Muscle layer of colon (tissue), 2 donors: Measurements from ENCODE around the gene ARL8B.

Experiments
- H3K27ac ChIP-seq: one replicate; pipeline ENCODE4 v1.7.0; 2013; ENCODE audit warnings: low read depth, mild to moderate bottlenecking, low read length, moderate library complexity
- H3K27me3 ChIP-seq, 2 donors: one replicate each; pipeline ENCODE4 v1.7.0; 2013; ENCODE audit warnings: low read length in 2 of 2, mild to moderate bottlenecking in 2 of 2; ENCODE audit not compliant: insufficient read depth in 2 of 2, control insufficient read depth in 1 of 2
- H3K36me3 ChIP-seq: one replicate; pipeline ENCODE4 v1.7.0; 2013; ENCODE audit warnings: mild to moderate bottlenecking, low read length; ENCODE audit not compliant: insufficient read depth
- H3K4me1 ChIP-seq: one replicate; pipeline ENCODE4 v1.7.0; 2013; ENCODE audit warnings: mild to moderate bottlenecking, low read length; ENCODE audit not compliant: insufficient read depth
- H3K4me3 ChIP-seq, 2 donors: one replicate each; pipeline ENCODE4 v1.7.0; 2013; ENCODE audit warnings: low read length in 2 of 2, low read depth in 1 of 2, mild to moderate bottlenecking in 1 of 2, moderate library complexity in 1 of 2
- H3K9ac ChIP-seq: one replicate; pipeline ENCODE4 v1.7.0; 2013; ENCODE audit warnings: low read length
- H3K9me3 ChIP-seq: one replicate; pipeline ENCODE4 v1.7.0; 2013; ENCODE audit warnings: mild to moderate bottlenecking, low read length
- donor health status: abdominal sarcoma.
- donor health status: Adenocarcinoma of cecum.

The ARL8B gene

GRCh38 chr3:5201536-5201935, 79.4 kb downstream of the ARL8B start:
- Histone ChIP-seq H3K9me3 (no peaks in the 10 kb centered on the region), H3K9ac (no peak overlapping the region), H3K4me1 (no peaks in the 10 kb centered on the region), H3K4me3 (no peak overlapping the region), H3K27ac (no peak overlapping the region), H3K27me3 (no peaks in the 10 kb centered on the region), H3K36me3 (peaks cover 54% of the 10 kb centered on the region)

- H3K4me3 ChIP-seq, result no peak overlapping the region
- H3K36me3 ChIP-seq, result peaks cover 59% of the 10 kb centered on the region
- H3K27me3 ChIP-seq, result no peaks in the 10 kb centered on the region
- H3K9ac ChIP-seq, result no peak overlapping the region
- no peaks in the 10 kb centered on the region for H3K4me1 ChIP-seq
- no peak overlapping the region for H3K27ac ChIP-seq
- no peaks in the 10 kb centered on the region for H3K9me3 ChIP-seq
These were observed 80.1 kb downstream of the ARL8B start for GRCh38 chr3:5202222-5202621.

GRCh38 chr3:5205165-5205941, 83.3 kb downstream of the ARL8B start:
- Histone ChIP-seq H3K27ac (no peak overlapping the region), H3K4me3 (no peak overlapping the region), H3K4me1 (no peaks in the 10 kb centered on the region), H3K9me3 (no peaks in the 10 kb centered on the region), H3K36me3 (peaks cover 80% of the 10 kb centered on the region), H3K9ac (no peak overlapping the region), H3K27me3 (no peaks in the 10 kb centered on the region)

DNA sequence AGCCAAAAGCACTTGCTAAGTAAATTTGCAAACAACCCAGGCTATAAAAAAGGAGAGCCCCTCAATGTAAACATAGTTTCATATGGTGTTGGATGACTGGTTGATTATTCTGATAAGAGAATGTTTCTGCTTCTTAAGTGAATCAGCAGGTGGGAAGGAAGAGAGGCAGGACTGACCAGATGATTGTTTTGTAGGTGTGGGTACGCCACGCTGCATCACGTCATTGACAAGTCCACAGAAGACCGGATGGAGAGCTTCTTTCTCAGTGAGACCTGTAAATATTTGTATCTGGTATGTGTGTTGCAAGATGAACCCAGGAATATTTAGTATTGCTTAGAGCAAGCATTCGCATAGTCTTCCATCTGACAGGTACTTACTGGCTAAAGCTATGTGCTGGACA, 88.8 kb downstream of the ARL8B start:
- Histone ChIP-seq H3K4me3 (no peak overlapping the region), H3K27ac (no peak overlapping the region), H3K9ac (no peak overlapping the region), H3K4me1 (no peaks in the 10 kb centered on the region), H3K27me3 (no peaks in the 10 kb centered on the region), H3K36me3 (peaks cover 86% of the 10 kb centered on the region), H3K9me3 (no peaks in the 10 kb centered on the region)

DNA sequence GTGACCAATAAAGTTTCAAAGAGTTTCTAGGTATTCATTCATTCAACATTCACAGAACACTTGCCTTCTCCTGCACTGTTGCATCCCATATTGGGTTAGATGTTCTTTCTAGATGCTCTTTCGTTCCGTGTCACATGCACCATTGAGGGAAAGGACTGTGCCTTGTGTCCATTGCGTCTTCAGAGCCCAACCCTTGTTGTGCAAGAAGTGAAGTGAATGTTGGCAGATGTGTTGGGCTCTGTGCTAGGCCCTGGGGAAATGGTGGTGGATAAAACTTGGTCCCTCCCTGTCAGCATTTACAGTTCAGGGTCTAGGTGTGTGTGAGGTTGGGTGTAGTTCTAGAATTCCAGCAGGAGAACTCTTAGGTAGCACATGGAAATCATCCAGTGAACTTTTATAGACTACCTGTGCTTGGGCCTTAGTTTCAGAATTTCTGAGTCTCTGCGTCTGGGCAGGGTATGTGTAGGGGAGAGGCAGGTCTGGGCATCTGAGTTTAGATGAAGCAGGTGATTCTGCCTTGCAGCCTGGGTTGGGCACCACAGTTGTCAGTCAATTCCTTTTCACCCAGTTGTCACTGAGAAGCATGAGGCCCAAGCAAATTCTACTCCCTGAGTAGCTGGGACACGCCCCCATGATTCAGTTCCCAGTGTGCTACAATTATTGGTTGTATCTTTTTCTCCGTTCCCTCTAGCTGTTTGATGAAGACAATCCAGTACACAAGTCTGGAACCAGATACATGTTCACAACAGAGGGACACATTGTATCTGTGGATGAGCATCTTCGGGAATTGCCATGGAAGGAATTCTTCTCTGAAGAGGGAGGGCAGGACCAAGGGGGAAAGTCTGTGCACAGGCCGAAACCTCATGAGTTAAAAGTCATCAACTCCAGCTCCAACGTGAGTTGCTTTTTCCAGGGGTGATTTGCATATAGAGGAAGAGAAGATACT, 90.8 kb downstream of the ARL8B start:
- peaks cover 78% of the 10 kb centered on the region for H3K36me3 ChIP-seq
- H3K4me1 ChIP-seq, result no peaks in the 10 kb centered on the region
- no peak overlapping the region for H3K9ac ChIP-seq
- no peaks in the 10 kb centered on the region for H3K9me3 ChIP-seq
- no peaks in the 10 kb centered on the region for H3K27me3 ChIP-seq
- no peak overlapping the region for H3K4me3 ChIP-seq
- H3K27ac ChIP-seq, result no peak overlapping the region

DNA sequence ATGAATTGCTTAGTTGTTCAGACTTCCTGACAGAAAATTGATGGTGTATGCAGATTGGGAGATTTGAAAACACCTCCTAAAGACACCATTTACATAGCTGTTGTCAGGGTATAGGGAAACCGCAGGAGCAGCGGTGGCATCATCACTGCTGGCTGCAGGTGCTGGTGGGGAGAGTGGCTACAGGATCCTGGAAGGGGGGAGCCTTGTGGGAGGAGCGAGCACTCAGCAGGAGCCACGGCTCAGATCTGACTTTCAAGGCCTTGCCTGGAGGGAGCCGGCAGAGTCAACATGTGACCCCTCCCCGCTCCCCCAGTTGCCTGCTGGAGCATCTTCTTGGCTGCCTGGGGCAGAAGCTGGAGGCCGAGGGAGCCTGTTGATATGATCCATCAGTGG, 91.5 kb downstream of the ARL8B start:
- Histone ChIP-seq H3K27ac (no peak overlapping the region), H3K4me1 (peaks cover 6% of the 10 kb centered on the region), H3K36me3 (peaks cover 72% of the 10 kb centered on the region), H3K4me3 (no peak overlapping the region), H3K9me3 (no peaks in the 10 kb centered on the region), H3K9ac (no peak overlapping the region), H3K27me3 (no peaks in the 10 kb centered on the region)

DNA sequence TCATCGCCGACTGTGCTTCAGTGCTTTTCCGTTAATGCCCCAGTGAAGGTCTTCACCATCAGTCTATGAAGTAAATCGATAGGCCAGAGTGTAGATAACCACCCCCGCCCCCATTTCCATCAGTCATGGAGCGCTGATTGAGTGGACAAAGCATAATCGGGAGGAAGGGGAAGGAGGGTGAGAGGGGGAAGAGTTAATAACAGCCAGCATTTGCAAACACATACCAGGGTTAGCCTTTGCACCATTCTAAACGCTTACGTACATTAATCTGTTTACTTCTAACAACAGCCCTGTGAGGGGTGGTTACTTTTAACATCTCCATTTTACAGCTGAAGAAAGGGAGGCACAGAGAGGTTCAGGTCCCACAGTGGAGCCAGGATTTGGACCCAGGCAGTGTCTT, 92.3 kb downstream of the ARL8B start:
- Histone ChIP-seq H3K9me3 (no peaks in the 10 kb centered on the region), H3K36me3 (peaks cover 64% of the 10 kb centered on the region), H3K27ac (no peak overlapping the region), H3K9ac (no peak overlapping the region), H3K4me3 (no peak overlapping the region), H3K27me3 (no peaks in the 10 kb centered on the region), H3K4me1 (peaks cover 11% of the 10 kb centered on the region)

DNA sequence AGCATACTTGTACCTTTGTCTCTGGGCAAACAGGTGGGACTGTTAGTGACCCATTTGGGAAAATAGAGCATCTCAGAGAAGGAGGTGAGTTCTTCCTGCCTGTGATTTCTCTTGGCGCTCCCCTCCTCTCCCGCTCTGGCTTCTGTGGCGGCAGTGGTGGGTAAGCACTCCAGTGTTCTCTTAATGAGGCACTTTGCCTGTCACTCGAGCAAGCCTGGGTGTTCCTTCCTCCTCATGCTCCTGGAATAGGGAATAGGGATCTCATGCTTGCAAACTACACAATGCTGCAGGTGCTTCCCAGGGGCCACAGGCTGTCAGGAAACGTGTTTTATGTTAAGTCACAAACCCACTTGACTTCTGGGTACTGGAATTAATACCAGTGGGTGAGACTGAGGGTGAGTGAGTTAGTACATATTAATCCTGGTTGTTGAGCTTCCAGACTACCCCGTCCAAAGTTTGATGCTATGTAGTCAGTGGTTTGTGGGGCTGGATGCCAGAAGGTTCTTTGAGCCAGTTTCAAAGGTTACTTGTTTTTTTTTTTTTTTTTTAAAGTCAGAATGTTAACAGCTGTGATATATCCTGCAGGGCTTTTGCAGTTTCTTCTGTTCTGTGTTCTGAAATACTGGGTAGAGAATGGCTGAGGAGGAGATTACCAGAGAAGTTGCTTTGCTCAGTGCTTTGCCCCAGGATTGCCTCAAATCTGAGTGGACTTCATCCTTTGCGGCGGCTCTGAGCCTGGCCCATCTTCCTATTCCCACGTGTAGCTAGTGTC, 95.9 kb downstream of the ARL8B start:
- Histone ChIP-seq H3K4me3 (no peak overlapping the region), H3K9me3 (no peaks in the 10 kb centered on the region), H3K36me3 (peaks cover 31% of the 10 kb centered on the region), H3K9ac (no peak overlapping the region), H3K4me1 (peaks cover 11% of the 10 kb centered on the region), H3K27ac (no peak overlapping the region), H3K27me3 (no peaks in the 10 kb centered on the region)

DNA sequence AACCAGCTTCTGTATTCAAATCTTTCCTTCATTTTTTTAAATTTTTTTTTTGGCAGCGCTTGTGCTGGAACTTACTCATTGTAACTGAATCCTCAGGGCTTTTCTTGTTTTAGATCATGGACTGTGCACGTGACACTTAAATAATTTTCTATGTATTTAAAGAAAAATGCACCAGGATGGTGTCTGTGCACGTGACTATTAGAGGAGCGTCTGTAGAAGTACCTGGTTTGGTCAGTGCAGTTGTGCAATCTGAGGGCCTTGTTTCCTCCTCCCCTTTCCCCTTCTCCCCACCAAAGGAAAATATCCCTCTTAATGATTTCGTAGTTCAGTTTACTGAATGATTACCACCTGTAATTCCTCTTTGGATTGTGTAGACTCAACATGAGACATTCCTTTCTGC, 96.7 kb downstream of the ARL8B start:
- Histone ChIP-seq H3K4me3 (no peak overlapping the region), H3K27me3 (no peaks in the 10 kb centered on the region), H3K27ac (no peak overlapping the region), H3K9ac (no peak overlapping the region), H3K9me3 (no peaks in the 10 kb centered on the region), H3K36me3 (peaks cover 23% of the 10 kb centered on the region), H3K4me1 (peaks cover 11% of the 10 kb centered on the region)

DNA sequence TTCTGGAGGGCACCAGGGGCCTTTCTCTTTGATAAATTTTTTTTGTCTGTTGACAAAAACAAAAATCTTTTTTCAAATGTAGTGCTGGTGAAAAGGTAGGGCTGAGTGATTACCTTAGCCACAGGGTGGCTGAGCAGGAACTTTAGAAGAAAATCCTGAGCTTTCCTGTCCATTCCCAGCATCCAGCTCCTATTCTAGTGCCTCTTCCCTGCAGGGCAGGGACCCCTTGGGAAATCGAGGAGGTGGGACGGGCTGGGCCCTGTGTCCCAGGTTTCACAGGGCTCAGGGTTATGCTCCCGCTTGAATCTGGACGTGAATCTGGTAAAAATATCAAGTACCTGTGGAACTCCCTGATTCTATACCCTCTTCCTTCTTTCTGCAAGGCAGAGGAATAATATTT, 97.1 kb downstream of the ARL8B start:
- Histone ChIP-seq H3K27ac (no peak overlapping the region), H3K4me3 (no peak overlapping the region), H3K36me3 (peaks cover 19% of the 10 kb centered on the region), H3K4me1 (peaks cover 11% of the 10 kb centered on the region), H3K27me3 (no peaks in the 10 kb centered on the region), H3K9ac (no peak overlapping the region), H3K9me3 (no peaks in the 10 kb centered on the region)

DNA sequence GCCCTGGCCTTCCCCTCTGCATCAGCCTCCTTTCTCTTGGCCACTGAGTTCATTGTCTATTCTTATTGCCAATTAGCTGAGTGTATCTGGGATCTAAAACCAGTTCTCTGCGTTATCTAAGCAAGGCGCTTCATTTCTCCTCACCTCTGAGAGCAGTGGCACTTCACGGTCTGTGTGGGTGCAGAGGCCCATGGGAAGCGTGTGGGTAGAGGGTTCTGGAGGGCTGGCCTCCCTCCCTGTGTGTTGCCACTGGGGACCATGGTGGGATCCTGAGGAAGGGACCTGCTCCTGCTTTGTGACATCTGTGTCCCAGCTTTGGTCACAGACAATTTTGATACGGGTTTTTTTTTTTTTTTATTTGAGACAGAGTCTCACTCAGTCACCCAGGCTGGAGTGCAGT, 98.1 kb downstream of the ARL8B start:
- no peaks in the 10 kb centered on the region for H3K9me3 ChIP-seq
- H3K9ac ChIP-seq, result no peak overlapping the region
- peaks cover 10% of the 10 kb centered on the region for H3K36me3 ChIP-seq
- H3K4me1 ChIP-seq, result peaks cover 11% of the 10 kb centered on the region
- H3K27me3 ChIP-seq, result no peaks in the 10 kb centered on the region
- H3K27ac ChIP-seq, result no peak overlapping the region
- H3K4me3 ChIP-seq, result no peak overlapping the region
